Activated T-helper 17 cell treated with anti-CD3 and anti-CD28 coated beads, Interleukin-2, amount 50 U/mL, for 72 hours (primary cell): Measurements from ENCODE around the gene RNF40. TPM values are rescaled to one million over a fixed set of nuclear protein-coding genes. Genes with fewer than 3 reads are reported as not detected.

Experiments
- ATAC-seq: fragments of 150-1000 bp; cut with Tn5 transposase; replicated peaks from 2 replicates; pipeline ENCODE4 v1.10.0; 2021; ENCODE audit warnings: mild to moderate bottlenecking, moderate library complexity
- H3K27ac Mint-ChIP-seq: one replicate; pipeline ENCODE4 v1.8.0; 2022; ENCODE audit warnings: mixed read lengths
- H3K27me3 Mint-ChIP-seq: one replicate; pipeline ENCODE4 v1.8.0; 2022; ENCODE audit warnings: mixed read lengths
- H3K36me3 Mint-ChIP-seq: one replicate; pipeline ENCODE4 v1.8.0; 2022; ENCODE audit warnings: low read depth, mild to moderate bottlenecking, mixed read lengths
- H3K4me1 Mint-ChIP-seq: one replicate; pipeline ENCODE4 v1.8.0; 2022; ENCODE audit warnings: mixed read lengths
- H3K4me3 Mint-ChIP-seq: one replicate; pipeline ENCODE4 v1.8.0; 2022; ENCODE audit warnings: mild to moderate bottlenecking, mixed read lengths
- H3K9me3 Mint-ChIP-seq: one replicate; pipeline ENCODE4 v1.8.0; 2022; ENCODE audit warnings: mixed read lengths
- total RNA-seq, 2 donors: library from RNA; stranded (reverse); gene quantifications; one replicate each; pipeline ENCODE4 v1.2.3, GENCODE V29; 2022

RNF40 gene
- total RNA-seq, 2 donors from 2014 or later, result 90.7 to 95.1 TPM

DNA sequence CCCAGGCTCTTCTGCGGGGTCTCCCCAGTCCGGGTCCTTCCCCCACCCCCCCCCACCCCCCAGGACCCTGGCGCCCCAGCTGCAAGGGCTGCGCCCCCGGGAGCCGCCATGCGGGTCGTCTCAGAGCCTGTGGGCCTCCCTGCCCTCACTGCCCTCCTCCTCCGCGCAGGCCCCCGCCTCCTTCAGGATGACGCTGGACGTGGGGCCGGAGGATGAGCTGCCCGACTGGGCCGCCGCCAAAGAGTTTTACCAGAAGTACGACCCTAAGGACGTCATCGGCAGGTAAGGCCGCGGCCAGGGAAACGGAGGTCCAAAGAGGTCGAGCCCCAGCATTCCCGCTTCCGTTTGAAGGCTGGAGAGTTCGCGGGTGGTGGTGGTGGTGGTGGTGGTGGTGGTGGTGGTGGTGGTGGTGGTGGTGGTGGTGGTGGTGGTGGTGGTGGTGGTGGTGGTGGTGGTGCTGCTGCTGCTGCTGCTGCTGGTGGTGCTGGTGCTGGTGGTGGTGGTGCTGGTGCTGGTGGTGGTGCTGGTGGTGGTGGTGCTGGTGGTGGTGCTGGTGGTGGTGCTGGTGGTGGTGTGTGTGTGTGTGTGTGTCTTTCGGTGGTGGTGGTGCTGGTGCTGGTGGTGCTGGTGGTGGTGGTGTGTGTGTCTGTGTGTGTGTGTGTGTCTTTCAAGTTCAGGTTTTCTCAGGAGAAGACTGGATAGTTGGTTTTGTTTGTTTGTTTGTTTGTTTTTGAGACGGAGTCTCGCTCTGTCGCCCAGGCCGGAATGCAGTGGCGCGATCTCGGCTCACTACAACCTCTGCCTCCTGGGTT lies 13.3 kb upstream of the RNF40 start:
- peaks cover 12% of the 10 kb centered on the region for H3K4me1 Mint-ChIP-seq
- H3K4me3 Mint-ChIP-seq, result peak overlapping the region; percentile 82
- H3K36me3 Mint-ChIP-seq, result peaks cover 65% of the 10 kb centered on the region
- peak overlapping the region; percentile 91 for H3K27ac Mint-ChIP-seq
- no peaks in the 10 kb centered on the region for H3K9me3 Mint-ChIP-seq
- peak; percentile 20 for ATAC-seq
- no peaks in the 10 kb centered on the region for H3K27me3 Mint-ChIP-seq

DNA sequence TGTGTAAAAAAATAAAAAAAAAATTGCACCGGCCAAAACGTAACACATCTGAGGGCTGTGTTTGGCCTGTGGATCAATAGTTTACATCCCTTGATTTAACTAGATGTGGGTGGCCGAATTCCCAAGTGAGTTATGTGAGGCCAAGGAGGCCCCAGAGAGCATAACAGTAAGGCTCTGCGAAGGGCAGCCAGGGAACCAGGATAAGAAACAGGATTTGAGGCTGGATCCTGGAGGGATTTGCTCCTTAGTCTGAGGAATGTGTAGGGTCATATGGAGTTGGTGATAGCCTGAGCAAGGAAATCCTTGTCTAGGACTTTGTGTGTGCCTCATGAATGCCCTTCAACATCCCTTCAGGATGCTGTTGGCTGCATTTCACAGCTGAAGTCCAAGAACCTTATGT lies 11.9 kb upstream of the RNF40 start:
- H3K4me1 Mint-ChIP-seq, result peaks cover 12% of the 10 kb centered on the region
- peaks cover 64% of the 10 kb centered on the region for H3K36me3 Mint-ChIP-seq
- peak overlapping the region; percentile 82 for H3K4me3 Mint-ChIP-seq
- no peaks in the 10 kb centered on the region for H3K9me3 Mint-ChIP-seq
- H3K27me3 Mint-ChIP-seq, result no peaks in the 10 kb centered on the region
- peak overlapping the region; percentile 91 for H3K27ac Mint-ChIP-seq
- ATAC-seq, result no peak

DNA sequence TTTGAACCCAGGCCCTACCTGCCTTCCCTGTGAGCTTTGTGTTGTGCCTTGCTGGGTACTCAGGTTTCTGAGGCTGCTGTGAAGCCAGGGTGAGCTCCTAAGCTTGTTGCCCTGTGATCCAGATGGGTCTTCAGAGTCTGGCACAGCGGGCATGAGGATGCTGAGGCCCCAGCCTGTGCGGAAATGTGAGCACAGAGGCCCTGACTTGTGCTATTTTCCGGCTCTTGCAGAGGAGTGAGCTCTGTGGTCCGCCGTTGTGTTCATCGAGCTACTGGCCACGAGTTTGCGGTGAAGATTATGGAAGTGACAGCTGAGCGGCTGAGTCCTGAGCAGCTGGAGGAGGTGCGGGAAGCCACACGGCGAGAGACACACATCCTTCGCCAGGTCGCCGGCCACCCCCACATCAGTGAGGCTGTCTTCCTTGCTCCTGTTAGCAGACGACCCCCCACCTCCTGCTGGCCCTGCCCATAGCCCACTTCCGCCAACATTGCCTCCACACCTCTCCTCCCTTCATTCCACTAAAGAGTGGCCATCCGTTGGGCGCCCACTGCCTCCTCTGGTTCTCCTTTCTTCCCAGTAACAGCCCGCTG lies 11.2 kb upstream of the RNF40 start:
- peaks cover 69% of the 10 kb centered on the region for H3K36me3 Mint-ChIP-seq
- H3K4me3 Mint-ChIP-seq, result no peak overlapping the region
- peaks cover 12% of the 10 kb centered on the region for H3K4me1 Mint-ChIP-seq
- H3K27me3 Mint-ChIP-seq, result no peaks in the 10 kb centered on the region
- H3K27ac Mint-ChIP-seq, result peak overlapping the region; percentile 56
- no peak for ATAC-seq
- H3K9me3 Mint-ChIP-seq, result no peaks in the 10 kb centered on the region

DNA sequence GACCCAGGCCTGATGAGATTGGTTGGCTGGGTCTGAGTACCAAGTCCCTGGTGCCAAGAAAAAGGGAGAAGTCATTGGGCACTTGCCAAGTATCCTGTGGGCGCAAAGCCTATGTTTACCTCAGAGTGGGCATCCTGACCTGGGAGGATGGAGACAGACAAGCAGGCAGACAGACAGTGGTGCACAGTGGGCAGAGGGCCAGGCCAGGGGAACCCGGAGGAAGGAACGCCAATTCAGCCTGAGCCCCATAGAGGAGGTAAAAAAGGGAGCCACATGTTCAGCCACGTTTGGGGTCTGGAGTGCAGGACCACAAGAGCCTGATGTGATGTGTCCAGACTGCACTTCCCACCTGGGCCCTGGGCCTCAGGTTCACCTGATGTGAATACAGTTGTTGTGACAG lies 8.5 kb upstream of the RNF40 start:
- Mint-ChIP-seq H3K4me3 (no peak overlapping the region), H3K9me3 (no peaks in the 10 kb centered on the region), H3K36me3 (peaks cover 72% of the 10 kb centered on the region), H3K4me1 (peaks cover 7% of the 10 kb centered on the region), H3K27me3 (no peaks in the 10 kb centered on the region), H3K27ac (no peak overlapping the region)
- no peak for ATAC-seq

DNA sequence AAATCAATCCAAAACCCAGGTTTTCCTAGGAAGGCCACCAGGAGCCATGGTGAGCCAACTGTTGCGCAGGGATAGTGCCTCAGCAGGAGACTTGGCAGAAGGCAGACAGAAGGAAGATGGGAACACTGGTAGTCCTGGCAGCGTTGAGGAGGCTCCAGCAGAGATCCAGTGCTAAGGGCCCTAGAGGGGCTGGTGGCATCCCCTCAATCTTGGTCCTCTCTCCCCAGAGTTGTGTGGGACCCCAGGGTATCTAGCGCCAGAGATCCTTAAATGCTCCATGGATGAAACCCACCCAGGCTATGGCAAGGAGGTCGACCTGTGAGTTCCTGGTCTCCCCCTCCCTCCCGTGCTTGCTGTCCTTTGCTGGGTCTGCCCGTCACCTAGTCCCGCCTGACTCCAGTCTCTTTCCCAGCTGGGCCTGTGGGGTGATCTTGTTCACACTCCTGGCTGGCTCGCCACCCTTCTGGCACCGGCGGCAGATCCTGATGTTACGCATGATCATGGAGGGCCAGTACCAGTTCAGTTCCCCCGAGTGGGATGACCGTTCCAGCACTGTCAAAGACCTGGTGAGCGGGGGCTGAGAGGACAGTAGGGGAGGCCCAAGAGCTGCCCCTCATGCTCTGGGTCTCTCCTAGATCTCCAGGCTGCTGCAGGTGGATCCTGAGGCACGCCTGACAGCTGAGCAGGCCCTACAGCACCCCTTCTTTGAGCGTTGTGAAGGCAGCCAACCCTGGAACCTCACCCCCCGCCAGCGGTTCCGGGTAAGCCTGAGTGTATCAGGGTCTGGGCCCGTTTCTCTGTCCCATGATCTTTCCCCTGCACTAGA lies 6.0 kb upstream of the RNF40 start:
- no peaks in the 10 kb centered on the region for H3K9me3 Mint-ChIP-seq
- peak overlapping the region; percentile 64 for H3K27ac Mint-ChIP-seq
- ATAC-seq, result no peak
- peaks cover 55% of the 10 kb centered on the region for H3K36me3 Mint-ChIP-seq
- H3K4me3 Mint-ChIP-seq, result no peak overlapping the region
- H3K4me1 Mint-ChIP-seq, result peaks cover 13% of the 10 kb centered on the region
- no peaks in the 10 kb centered on the region for H3K27me3 Mint-ChIP-seq

DNA sequence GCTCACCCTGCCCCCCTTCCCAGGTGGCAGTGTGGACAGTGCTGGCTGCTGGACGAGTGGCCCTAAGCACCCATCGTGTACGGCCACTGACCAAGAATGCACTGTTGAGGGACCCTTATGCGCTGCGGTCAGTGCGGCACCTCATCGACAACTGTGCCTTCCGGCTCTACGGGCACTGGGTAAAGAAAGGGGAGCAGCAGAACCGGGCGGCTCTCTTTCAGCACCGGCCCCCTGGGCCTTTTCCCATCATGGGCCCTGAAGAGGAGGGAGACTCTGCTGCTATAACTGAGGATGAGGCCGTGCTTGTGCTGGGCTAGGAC lies 5.4 kb upstream of the RNF40 start:
- H3K4me3 Mint-ChIP-seq, result no peak overlapping the region
- H3K4me1 Mint-ChIP-seq, result peaks cover 13% of the 10 kb centered on the region
- no peak for ATAC-seq
- no peaks in the 10 kb centered on the region for H3K9me3 Mint-ChIP-seq
- no peak overlapping the region for H3K27ac Mint-ChIP-seq
- peaks cover 49% of the 10 kb centered on the region for H3K36me3 Mint-ChIP-seq
- no peaks in the 10 kb centered on the region for H3K27me3 Mint-ChIP-seq

DNA sequence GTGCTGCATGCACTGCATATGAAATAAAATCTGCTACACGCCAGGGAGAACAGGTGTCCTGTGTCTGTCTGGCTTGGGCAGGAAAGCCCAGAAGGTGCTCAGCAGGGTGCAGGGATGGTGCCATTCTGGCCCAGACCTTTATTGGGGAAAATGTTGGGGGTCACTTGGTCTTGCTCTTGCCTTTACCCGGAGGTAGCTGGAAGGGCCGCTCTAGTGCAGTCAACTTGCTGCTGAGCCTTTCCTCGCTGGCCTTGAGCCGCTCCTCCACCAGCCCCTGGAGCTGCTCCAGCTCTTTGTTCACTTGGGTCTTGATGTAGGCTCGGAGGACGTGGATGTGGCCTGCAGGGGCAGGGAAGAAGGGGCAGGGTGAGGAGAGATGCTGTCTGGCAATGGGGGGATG lies 4.8 kb upstream of the RNF40 start:
- Mint-ChIP-seq H3K9me3 (no peaks in the 10 kb centered on the region), H3K4me3 (no peak overlapping the region), H3K27ac (no peak overlapping the region), H3K36me3 (peaks cover 50% of the 10 kb centered on the region), H3K27me3 (no peaks in the 10 kb centered on the region), H3K4me1 (peaks cover 13% of the 10 kb centered on the region)
- no peak for ATAC-seq

DNA sequence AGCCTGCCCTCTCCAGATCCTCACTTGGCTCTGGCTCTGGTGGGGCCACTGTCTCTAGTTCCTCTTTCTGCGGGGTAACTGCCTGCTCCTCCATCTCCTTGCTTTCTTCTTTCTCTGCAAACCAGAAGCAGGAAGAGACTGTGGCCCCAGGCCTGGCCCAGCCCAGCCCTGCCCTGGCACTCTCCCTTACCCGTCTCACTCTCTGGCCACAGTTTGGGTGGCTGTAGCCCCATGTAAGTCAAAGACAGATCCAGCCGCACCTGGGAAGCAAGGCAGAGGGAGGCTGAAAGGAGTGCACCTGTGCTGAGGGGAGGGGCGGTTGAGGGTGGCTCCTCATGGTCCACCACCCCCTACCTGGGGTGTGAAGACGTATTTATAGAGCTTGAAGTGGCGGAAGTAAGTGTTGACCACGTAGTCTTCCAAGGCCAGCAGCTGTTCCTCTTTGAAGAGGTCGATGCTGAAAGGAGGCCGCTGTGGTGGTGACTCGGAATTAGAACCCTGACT lies 3.1 kb upstream of the RNF40 start:
- Mint-ChIP-seq H3K27me3 (no peaks in the 10 kb centered on the region), H3K4me3 (no peak overlapping the region)

DNA sequence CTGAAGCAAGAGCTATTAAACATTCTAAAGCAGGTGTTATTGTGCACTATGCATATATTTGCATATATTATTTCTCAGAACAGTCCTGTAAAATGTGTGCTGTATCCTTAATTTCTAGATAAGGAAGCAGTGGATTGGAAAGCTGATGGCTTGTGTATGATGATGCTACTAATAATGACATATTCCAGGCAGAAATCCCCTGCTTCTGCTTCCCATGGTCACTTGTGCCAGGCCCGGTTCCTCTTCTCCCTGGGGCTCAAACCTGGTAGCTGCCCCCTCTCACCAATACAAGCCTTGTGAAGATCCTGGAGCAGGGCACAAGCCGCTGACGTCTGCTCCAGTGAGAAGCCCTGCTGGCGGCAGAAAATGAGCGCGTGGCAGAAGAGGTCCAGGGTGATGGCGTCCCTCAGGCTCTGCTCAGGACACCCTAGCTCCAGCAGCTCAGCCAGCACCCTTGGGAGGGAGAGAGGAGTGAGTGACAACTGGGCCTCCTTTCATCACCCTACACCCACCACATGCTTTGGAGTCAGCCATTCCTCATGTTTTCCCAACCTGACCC lies 2.0 kb upstream of the RNF40 start:
- Mint-ChIP-seq H3K4me1 (peaks cover 18% of the 10 kb centered on the region), H3K27ac (peak overlapping the region; percentile 92), H3K4me3 (peak overlapping the region; percentile 92), H3K36me3 (peaks cover 52% of the 10 kb centered on the region), H3K27me3 (no peaks in the 10 kb centered on the region), H3K9me3 (no peaks in the 10 kb centered on the region)
- ATAC-seq, result no peak

More for the DNA sequence above, 3.1 kb upstream of the RNF40 start:
- Mint-ChIP-seq H3K4me1 (peaks cover 18% of the 10 kb centered on the region), H3K36me3 (peaks cover 51% of the 10 kb centered on the region), H3K9me3 (no peaks in the 10 kb centered on the region), H3K27ac (no peak overlapping the region)
- ATAC-seq, result no peak

DNA sequence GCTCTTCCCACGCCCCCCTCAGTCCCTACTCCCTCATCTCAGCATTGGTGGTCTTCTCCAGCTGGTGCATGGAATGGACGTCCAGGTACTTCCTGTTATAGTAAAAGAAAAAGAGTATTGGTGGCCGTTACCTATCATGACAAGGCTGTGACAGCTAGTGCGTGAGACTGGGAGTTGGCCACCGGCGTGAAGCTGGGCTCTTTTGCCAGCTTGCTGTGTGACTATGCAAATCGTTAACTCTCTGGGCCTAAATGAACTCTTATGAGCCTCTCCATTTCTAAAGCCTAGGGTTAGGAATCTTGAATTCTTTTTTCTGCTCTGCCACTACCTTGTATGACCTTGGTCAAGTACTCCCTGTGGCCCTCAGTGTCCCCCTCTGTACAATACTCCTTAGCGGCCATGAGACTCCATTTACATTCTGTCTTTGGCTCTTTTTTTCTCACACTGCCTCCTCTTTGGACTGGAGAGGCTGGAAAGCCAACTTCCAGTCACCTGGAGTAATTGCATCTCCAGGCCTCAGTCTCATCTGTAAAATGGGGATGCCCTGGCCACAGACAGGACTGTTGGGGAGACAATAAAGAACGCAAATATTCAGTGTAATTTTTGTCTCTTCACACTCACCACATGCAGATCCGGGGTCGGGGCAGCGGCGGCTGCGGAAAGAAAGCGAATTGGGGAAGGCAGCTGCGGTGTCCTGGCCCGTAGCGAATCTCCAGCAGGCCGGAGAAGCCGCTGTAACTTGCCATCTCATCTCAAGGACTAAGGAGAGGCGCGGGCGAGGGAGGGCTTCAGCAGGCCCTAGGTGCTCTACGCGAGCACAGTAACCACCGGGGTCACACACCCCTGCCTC lies 1.3 kb upstream of the RNF40 start:
- Mint-ChIP-seq H3K27me3 (no peaks in the 10 kb centered on the region), H3K27ac (peak overlapping the region; percentile 92), H3K36me3 (peaks cover 52% of the 10 kb centered on the region), H3K4me3 (peak overlapping the region; percentile 92), H3K4me1 (peaks cover 18% of the 10 kb centered on the region), H3K9me3 (no peaks in the 10 kb centered on the region)
- no peak for ATAC-seq

DNA sequence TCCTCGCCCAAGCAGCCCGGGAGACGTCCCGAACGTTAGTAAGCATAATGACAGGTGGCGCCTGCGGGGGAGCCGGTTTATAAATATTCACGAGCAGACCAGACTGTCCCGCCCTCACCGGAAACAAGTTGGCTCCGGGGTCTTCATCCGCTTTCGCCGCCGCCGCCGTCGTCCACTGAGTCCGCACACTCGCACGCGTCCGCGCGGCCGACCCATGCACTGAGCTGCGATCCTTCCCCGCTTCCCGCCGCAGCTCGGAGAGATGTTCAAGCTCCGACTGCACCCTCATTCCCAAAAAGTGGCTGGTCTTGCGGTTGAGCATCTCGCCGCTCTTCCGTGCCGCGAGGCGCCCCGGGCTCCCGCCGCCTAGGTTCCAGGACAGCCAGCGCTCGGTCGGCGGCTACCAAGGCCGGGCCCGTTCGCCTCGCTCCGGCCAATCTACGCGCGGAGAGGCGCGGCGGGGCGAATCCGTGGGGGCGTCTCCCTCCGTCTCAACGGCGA lies 645 bp upstream of the RNF40 start:
- no peaks in the 10 kb centered on the region for H3K9me3 Mint-ChIP-seq
- peak; percentile 37 for ATAC-seq
- no peaks in the 10 kb centered on the region for H3K27me3 Mint-ChIP-seq
- H3K27ac Mint-ChIP-seq, result peak overlapping the region; percentile 92
- H3K4me1 Mint-ChIP-seq, result peaks cover 18% of the 10 kb centered on the region
- peaks cover 53% of the 10 kb centered on the region for H3K36me3 Mint-ChIP-seq
- peak overlapping the region; percentile 92 for H3K4me3 Mint-ChIP-seq

DNA sequence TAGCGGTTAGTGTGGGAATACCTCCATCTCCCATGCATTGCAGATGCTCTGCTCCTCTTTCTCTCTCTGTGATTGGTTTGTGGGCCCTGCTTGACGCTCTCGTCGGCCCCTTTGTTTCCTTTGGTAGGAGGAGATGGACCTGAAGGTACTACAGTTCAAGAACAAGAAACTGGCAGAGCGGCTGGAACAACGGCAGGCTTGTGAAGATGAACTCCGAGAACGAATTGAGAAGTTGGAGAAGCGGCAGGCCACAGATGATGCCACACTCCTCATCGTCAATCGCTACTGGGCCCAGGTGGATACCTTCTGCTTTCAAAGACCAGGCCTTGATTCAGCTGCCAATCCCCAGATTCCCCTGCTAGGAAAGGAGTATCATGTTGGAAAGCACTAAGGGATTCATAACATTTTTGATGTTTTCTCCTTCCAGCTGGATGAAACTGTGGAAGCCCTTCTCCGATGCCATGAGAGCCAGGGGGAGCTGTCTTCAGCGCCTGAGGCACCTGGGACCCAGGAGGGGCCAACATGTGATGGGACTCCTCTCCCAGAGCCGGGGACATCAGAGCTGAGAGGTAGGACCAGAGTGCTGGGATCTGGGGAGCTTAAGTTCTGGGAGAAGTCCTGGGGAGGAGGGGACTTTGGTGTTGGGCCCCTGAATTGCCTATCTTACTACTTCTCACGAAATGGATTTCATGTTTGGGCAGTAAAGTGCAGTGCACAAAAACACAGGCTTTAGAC lies 1.0 kb downstream of the RNF40 start:
- H3K27ac Mint-ChIP-seq, result peak overlapping the region; percentile 92
- no peak for ATAC-seq

DNA sequence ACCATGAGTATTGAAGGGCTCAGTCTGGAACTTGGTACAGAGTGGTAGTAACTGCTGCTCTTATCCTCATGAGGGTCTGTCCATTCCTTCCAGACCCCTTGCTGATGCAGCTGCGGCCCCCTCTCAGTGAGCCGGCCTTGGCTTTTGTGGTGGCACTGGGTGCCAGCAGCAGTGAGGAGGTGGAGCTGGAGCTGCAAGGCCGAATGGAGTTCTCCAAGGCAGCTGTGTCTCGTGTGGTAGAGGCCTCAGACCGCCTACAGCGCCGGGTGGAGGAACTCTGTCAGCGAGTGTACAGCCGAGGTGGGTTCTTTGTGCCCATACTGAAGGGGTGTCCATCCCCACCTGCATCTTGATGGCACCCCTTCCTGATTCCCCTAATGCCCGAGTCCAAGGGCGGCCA lies 2.0 kb downstream of the RNF40 start:
- Mint-ChIP-seq H3K27ac (no peak overlapping the region), H3K36me3 (peaks cover 73% of the 10 kb centered on the region), H3K4me1 (peaks cover 17% of the 10 kb centered on the region), H3K9me3 (no peaks in the 10 kb centered on the region), H3K27me3 (no peaks in the 10 kb centered on the region), H3K4me3 (peak overlapping the region; percentile 92)
- no peak for ATAC-seq

More for the DNA sequence above, 1.0 kb downstream of the RNF40 start:
- no peaks in the 10 kb centered on the region for H3K9me3 Mint-ChIP-seq
- H3K4me1 Mint-ChIP-seq, result peaks cover 18% of the 10 kb centered on the region
- no peaks in the 10 kb centered on the region for H3K27me3 Mint-ChIP-seq
- peaks cover 64% of the 10 kb centered on the region for H3K36me3 Mint-ChIP-seq
- H3K4me3 Mint-ChIP-seq, result peak overlapping the region; percentile 92
